Fibroblast of skin of right biceps (primary cell): ENCODE data around the gene ABHD5.
A peak's percentile ranks its signal among the peaks of the same experiment; 100 is the strongest.

Source experiments
- DNase-seq: peaks from one replicate; pipeline ENCODE4 v3.0.0-alpha.2; 2013

Gene ABHD5

DNA sequence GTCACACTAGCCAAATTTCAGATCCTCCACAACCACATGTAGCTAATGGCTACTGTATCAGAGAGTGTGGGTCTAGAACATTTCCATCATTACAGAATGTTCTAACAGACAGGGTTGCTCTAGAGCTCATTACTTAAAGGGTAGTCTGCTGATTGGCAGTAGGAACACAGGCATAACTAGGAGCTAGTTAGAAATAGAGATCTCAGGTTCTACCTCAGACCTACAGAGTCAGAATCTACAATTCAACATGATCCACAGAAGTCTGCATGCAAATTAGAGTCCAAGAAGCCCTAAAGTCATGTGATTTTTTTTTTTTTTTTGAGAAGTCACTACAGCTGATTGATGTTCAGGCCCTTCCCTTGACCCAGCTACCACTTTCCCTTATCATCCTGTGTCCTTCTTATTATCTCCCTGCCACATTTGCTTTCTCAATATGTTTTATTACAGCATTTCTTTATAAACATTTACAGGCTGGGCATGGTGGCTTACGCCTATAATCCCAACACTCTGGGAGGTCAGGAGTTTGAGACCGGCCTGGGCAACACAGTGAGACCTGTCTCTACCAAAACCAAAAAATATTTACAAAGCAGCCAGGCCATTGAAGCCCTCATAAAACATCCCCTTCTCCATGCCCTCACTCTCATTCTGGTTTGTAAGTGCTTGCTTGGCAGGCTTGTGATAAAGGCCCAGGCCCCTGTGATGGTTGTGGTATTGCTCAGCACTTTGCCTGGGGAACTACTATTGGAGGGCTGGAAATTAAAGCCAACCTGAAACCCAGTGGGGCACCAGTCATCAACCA, 3.8 kb upstream of the ABHD5 start:
- DNase-seq = no peak

- DNase-seq = no peak
Observed at GRCh38 chr3:43687499-43687811, 3.3 kb upstream of the ABHD5 start.

GRCh38 chr3:43688245-43688650, 2.5 kb upstream of the ABHD5 start:
- no peak for DNase-seq

GRCh38 chr3:43689166-43689565, 1.6 kb upstream of the ABHD5 start:
- no peak for DNase-seq

DNA sequence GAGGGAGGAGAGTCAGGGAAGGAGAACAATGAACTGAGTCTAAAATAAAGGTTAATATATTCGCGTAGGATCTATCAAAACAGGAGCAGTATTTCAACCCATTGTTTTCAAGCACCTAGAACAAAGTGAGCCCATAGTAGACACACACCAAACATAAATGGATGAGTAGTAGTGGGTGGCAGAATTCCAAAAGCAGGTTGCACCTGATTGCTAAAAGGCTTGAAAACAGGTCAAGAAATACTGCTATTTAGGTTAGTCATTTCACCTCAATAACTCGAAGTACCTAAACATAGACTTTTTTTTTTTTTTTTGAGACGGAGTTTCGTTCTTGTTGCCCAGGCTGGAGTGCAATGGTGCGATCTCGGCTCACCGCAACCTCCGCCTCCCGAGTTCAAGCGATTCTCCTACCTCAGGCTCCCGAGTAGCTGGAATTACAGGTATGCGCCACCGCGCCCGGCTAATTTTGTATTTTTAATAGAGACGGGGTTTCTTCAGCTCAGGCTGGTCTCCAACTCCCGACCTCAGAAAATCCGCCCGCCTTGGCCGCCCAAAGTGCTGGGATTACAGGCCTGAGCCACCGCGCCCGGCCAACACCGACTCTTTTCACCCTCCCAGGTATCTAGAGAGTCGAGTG, 855 bp upstream of the ABHD5 start:
- no peak for DNase-seq

DNA sequence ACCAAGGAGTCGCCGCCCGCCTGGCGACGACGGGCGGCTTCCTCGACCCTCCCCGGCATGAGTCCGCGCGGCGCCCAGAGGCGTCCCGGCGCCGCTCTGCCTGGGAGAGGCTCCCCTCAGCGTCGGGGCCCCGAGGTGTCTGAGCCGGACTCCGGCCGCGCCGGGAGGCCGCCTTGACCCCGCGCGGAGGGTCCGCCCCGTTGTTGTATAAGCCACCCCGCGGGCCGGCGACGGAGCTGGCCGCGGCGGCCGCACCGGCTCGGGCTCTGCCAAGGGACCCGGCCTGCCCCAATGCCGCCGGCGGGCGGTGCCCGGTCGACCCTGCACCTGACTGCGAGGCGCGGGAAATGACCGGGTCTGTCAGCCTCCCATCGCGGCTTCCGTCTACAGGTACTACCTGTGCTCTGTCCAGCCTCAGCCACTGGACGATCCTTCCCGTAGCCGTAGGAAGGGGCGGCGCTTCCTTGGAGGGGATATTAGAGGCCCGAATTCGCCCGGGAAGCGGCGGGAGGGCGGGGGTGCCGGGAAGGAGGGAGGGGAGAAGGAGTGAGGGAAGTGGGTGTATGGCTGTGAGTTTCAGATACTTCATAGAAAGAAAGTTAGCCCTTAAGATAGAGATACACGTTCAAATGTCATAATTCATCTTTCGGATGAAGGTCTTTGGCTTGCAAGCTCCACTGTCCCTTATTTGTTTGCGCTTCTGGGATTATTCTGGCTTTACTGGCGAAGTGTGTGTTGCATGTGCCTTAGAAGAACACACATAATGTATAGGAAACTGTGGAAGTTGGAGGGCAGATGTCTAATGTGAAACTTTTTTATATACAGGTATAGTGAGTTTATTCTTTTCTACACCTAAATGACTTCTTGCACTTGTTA, 620 bp downstream of the ABHD5 start:
- DNase-seq = peak; percentile 34

GRCh38 chr3:43692085-43692855, 1.5 kb downstream of the ABHD5 start:
- no peak for DNase-seq

DNA sequence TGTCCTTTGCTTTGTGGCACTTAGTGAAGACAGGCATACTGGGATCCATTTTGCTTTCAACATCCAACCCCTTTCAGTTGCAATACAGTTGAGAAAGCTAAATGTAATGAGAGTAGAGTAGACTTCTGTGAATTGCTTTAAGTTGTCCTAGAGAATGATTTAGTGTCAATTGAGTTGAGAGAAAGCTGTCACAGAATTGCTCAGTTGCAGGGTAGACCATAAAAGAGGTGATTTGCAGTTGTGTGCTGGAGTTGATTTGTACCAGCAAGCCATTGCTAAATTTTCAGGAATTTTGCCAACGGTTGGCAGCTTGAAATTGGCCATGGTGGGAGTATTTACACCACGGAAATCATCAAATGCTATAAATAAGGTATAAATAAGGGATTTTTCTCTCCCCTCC, 2.2 kb downstream of the ABHD5 start:
- DNase-seq = no peak

- DNase-seq = no peak
Observed at GRCh38 chr3:43693594-43693993, 2.9 kb downstream of the ABHD5 start.

DNA sequence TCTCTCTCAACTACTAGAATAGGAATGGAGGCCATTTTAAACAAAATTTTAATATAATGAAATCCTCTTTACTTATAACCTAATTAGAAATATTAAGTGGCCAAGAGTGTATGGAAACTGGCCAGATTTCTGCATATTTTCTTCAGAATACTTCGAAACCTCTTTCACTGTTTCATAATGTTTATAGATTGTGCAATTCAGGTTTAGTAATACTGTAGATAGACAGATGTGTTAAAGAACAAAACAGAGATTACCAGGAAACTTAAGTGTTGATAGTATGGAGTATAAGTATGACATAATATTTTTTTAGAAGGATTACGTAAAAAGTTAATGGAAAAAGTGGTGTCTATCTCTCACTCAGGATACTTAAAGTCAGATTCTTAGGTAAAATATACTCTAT, 4.7 kb downstream of the ABHD5 start:
- DNase-seq = peak; percentile 55

DNA sequence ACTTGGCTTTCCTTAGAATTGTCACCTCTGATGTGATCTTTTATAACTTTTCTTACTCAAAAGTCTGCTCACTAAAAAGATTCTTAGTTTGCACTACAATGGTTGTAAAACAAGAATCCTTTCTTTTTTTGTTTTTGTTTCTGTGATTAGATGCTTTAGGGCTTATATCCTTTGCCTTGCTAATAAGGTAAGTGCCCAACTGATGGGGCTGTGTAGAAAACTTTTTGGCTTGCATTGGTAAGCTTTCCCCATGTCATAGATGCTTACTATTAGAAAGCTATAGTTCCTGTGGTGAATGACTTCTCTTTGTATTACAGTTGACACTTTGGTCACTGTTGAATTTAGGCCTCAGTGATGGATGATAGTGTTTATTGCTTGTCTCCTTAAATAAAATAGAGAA, 5.1 kb downstream of the ABHD5 start:
- DNase-seq = no peak

DNA sequence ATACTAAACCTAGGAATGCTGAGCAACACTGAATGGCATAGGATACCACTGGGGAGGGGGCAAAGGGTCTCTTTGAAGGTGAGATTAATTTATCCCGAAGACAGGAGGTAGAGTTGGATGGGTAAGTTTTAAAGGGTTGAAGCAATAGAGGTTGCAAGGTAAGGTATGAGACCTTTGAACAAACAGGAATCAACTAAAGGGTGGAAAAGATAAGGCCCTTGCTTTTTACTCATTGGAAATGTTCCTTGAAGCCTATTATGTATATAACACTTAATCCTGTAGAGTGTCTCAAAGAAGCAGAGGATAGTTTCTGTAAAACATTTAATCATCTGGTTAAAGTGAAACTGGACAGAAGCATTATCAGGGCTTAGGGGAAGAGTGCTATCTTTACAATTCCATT, 5.7 kb downstream of the ABHD5 start:
- DNase-seq = no peak

DNA sequence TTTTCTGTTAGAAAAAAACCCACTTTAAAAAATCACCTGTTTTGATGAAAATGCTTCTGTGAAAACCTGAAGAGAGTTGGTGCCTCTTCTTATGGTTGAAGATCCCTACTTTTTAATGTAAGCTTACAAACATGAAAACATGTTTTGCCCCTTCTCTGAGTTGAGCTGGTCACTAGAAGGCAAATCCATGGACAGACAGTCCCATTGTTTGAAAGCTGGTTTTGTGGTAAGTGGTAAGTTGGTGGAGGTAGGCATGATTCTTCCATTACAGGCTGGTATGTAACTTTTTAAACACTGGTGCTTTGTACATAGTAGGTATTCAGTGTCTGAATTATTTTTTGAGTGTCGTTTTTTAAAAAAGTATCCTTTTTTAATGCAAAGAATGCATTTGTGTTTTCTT, 6.1 kb downstream of the ABHD5 start:
- DNase-seq = no peak

- peak; percentile 6 for DNase-seq
Observed at GRCh38 chr3:43699864-43700263, 9.1 kb downstream of the ABHD5 start.

GRCh38 chr3:43704697-43705096, 14.0 kb downstream of the ABHD5 start:
- no peak for DNase-seq

DNA sequence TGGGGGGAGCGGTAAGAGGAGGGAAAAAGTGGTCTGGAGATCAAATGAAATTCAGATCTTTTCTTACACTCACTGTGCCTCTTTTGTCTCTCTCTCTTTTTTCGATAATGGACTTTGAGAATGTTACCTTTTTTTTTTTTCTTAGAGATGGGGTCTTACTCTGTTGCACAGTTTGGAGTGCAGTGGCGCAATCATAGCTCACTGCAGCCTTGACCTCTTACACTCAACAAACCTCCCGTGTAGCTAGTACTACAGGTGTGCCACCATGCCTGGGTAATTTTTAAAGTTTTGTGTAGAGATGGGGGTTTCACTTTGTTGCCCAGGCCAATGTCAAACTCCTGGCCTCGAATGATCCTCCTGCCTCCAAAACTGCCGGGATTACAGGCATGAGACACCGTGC, 15.6 kb downstream of the ABHD5 start:
- DNase-seq = no peak

DNA sequence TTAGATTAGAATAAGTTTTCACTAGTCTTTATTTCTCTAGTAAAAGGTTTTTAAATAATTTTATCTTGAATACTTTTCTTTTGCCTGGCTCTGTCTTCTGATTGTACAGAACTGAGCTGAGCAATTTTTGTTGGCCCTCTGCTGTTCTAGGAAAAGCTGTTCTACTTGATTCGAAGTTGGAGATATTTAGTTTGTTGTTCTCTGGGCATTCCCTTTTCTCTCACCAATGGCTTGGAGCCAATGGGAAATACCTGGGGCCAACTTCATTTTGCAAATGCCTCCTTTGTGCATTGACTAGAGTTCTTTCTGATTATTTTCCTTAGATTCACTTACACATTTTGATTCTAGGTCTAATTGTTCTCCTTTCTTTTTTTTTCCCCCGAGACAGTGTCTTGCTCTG, 16.5 kb downstream of the ABHD5 start:
- DNase-seq = no peak

DNA sequence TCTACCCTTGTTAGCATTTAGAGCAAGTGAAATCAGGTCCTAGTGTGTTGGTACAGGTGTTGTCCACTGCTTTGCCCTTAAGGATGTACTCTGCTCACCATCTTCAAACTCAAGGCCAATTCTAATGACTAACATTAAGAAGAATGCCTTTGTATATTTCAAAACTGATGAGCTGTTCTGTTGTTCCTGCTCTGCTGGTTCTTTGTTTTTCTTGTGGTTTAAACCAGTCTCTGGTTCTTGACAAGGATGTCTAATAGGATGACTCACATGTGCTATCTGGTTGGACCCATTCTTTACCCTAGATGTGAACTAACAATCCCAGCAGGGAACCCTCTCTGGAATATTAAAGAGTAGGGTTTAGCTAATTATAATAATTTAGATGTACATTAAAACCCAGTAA, 17.3 kb downstream of the ABHD5 start:
- DNase-seq = peak; percentile 89

DNA sequence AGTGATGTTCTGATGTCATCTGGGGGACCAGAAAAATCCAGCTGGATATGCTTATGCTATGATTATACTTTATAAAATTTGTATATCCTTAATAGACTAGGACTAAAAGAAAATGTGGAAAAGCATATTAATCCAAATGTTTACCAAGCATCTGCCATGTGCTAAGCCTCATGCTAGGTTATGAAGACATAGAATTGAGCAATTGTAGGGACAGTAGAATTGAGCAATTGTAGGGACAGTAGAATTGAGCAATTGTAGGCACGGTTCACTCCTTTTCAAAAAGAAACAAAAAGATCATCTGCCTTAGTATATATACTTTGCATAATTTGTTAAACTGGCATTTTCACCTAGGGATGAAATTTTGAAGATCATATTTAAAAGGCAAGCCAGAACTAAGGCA, 18.3 kb downstream of the ABHD5 start:
- peak; percentile 15 for DNase-seq

DNA sequence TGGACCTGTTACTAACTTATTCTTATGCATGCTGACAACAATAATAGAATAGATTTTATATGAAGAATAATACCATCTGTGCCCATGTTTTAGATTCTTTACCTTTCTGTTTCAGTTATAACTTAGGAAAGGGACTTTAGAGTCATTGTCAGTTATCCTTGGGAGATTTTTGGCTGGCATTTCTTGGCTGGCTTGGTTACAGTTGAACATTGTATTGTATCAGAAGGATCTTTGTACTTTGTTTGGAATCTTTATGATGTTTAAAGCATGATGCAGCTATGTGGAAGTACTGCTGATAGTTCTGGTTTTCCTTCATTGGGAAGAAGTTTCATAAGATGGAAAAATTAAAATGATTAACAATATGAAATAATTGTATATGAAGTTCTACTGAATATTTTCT, 19.9 kb downstream of the ABHD5 start:
- DNase-seq = no peak

- DNase-seq = no peak
Observed at GRCh38 chr3:43718296-43718695, 27.6 kb downstream of the ABHD5 start.

DNA sequence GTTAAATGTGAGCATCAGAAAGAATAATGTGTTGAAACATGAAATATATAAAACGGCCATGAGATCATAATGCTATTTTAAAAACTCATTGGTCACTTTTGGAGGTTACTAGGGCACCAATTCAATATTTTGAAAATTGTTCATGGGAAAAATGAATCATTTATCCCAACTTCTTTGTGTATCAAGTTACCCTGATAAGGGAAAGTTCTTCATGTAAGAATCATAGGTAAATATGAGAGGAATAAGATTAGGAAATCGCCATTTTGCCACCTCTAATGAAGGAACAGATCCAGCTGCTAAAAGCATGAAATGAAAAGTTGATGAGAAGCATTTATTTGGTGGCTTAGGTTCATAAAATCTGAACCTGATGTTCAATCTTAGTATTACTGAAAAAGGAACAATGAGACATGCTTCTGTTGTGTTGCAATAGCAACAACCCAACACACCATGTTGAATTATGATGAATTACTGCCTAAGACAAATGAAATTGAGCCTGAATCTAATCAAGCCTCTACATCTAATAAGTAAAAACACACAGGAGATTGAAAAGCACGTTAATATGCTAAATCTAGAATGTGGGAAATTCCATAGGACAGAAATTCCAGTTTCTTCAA, 32.5 kb downstream of the ABHD5 start:
- peak; percentile 40 for DNase-seq

GRCh38 chr3:43726521-43726920, 35.8 kb downstream of the ABHD5 start:
- DNase-seq = peak; percentile 23
